HG02973 (cell line): ENCODE measurements around the gene FOXL3.

ENCODE experiments used
- ATAC-seq: cut with Tn5 transposase; IDR thresholded peaks from one replicate; pipeline ENCODE4 v1.9.1; 2021; ENCODE audit warnings: moderate library complexity; ENCODE audit not compliant: unreplicated experiment

The FOXL3 gene

GRCh38 chr7:265998-266850 lies 23.7 kb upstream of the FOXL3 start:
- ATAC-seq: no peak

GRCh38 chr7:266851-267840 lies 22.8 kb upstream of the FOXL3 start:
- ATAC-seq: no peak

- no peak for ATAC-seq
Observed at GRCh38 chr7:268991-269390, 21.0 kb upstream of the FOXL3 start.

- ATAC-seq: no peak
Observed at GRCh38 chr7:269721-270120, 20.2 kb upstream of the FOXL3 start.

GRCh38 chr7:270351-270983 lies 19.5 kb upstream of the FOXL3 start:
- no peak for ATAC-seq

GRCh38 chr7:271266-272107 lies 18.5 kb upstream of the FOXL3 start:
- ATAC-seq: no peak

- no peak for ATAC-seq
Observed at GRCh38 chr7:272108-272615, 17.8 kb upstream of the FOXL3 start.

- no peak for ATAC-seq
Observed at GRCh38 chr7:272631-273030, 17.3 kb upstream of the FOXL3 start.

- ATAC-seq: no peak
Observed at GRCh38 chr7:273327-273726, 16.6 kb upstream of the FOXL3 start.

GRCh38 chr7:274266-274665 lies 15.7 kb upstream of the FOXL3 start:
- ATAC-seq: no peak

GRCh38 chr7:276230-276835 lies 13.6 kb upstream of the FOXL3 start:
- no peak for ATAC-seq

- ATAC-seq: no peak
Observed at GRCh38 chr7:277228-277627, 12.7 kb upstream of the FOXL3 start.

- no peak for ATAC-seq
Observed at GRCh38 chr7:278081-278480, 11.9 kb upstream of the FOXL3 start.

- ATAC-seq: no peak
Observed at GRCh38 chr7:279821-280220, 10.1 kb upstream of the FOXL3 start.

- ATAC-seq: no peak
Observed at GRCh38 chr7:280461-280860, 9.5 kb upstream of the FOXL3 start.

- ATAC-seq: no peak
Observed at GRCh38 chr7:281637-282036, 8.3 kb upstream of the FOXL3 start.

- ATAC-seq: no peak
Observed at GRCh38 chr7:282621-283020, 7.3 kb upstream of the FOXL3 start.

GRCh38 chr7:284762-285722 lies 4.9 kb upstream of the FOXL3 start:
- ATAC-seq: no peak

GRCh38 chr7:285731-286130 lies 4.2 kb upstream of the FOXL3 start:
- ATAC-seq: no peak
